Mesothelial cell of epicardium (in vitro differentiated cells): ENCODE measurements around the gene IPCEF1. TPM values are rescaled to one million over a fixed set of nuclear protein-coding genes. Genes with fewer than 3 reads are reported as not detected.

Experiments
- DNase-seq, 2 experiments: peaks; one replicate each; pipeline ENCODE4 v3.0.0; 2021; ENCODE audit warnings: low spot score in 2 of 2; ENCODE audit not compliant: unreplicated experiment in 2 of 2
- H3K27ac Mint-ChIP-seq: 2 replicates; pipeline ENCODE4 v1.8.0; 2021; ENCODE audit warnings: mixed read lengths
- H3K27me3 Mint-ChIP-seq: 2 replicates; pipeline ENCODE4 v1.8.0; 2021; ENCODE audit warnings: low read depth, mixed read lengths
- H3K36me3 Mint-ChIP-seq: 2 replicates; pipeline ENCODE4 v1.8.0; 2021; ENCODE audit warnings: mixed read lengths
- H3K4me1 Mint-ChIP-seq: 2 replicates; pipeline ENCODE4 v1.8.0; 2021; ENCODE audit warnings: mixed read lengths
- H3K4me3 Mint-ChIP-seq: 2 replicates; pipeline ENCODE4 v1.8.0; 2021; ENCODE audit warnings: mild to moderate bottlenecking, moderate library complexity, mixed read lengths
- H3K9me3 Mint-ChIP-seq: 2 replicates; pipeline ENCODE4 v1.8.0; 2021; ENCODE audit warnings: mixed read lengths
- CTCF ChIP-seq: fragments of 200-600 bp; sonication (generic); IDR thresholded peaks from one replicate; pipeline ENCODE4 v1.5.0; 2021; ENCODE audit warnings: antibody characterized with exemption; ENCODE audit not compliant: unreplicated experiment
- total RNA-seq: library from RNA; stranded (reverse); gene quantifications from 3 replicates; pipeline ENCODE4 v1.2.1, GENCODE V29; 2021

Gene IPCEF1
- total RNA-seq, 1 donor from 2014 or later, result 0.76 TPM

- Mint-ChIP-seq H3K9me3 (no peaks in the 10 kb centered on the region), H3K27me3 (no peaks in the 10 kb centered on the region), H3K4me1 (peaks cover 12% of the 10 kb centered on the region), H3K27ac (no peak overlapping the region), H3K36me3 (no peaks in the 10 kb centered on the region), H3K4me3 (no peak overlapping the region)
- TF ChIP-seq CTCF, result no peak
- DNase-seq, result no peak
Measured at GRCh38 chr6:154218787-154219186, 137.8 kb downstream of the IPCEF1 start.

GRCh38 chr6:154218301-154218700 lies 138.3 kb downstream of the IPCEF1 start:
- no peaks in the 10 kb centered on the region for H3K9me3 Mint-ChIP-seq
- DNase-seq, result no peak

GRCh38 chr6:154213782-154214181 lies 142.8 kb downstream of the IPCEF1 start:
- Mint-ChIP-seq H3K4me1 (peaks cover 8% of the 10 kb centered on the region), H3K4me3 (no peak overlapping the region), H3K9me3 (no peaks in the 10 kb centered on the region), H3K27me3 (no peaks in the 10 kb centered on the region), H3K27ac (no peak overlapping the region), H3K36me3 (no peaks in the 10 kb centered on the region)
- TF ChIP-seq CTCF, result no peak
- no peak for DNase-seq

More at GRCh38 chr6:154218301-154218700, 138.3 kb downstream of the IPCEF1 start:
- no peak for TF ChIP-seq CTCF
- Mint-ChIP-seq H3K27ac (no peak overlapping the region), H3K36me3 (no peaks in the 10 kb centered on the region), H3K27me3 (no peaks in the 10 kb centered on the region), H3K4me3 (no peak overlapping the region), H3K4me1 (peaks cover 12% of the 10 kb centered on the region)

- H3K27me3 Mint-ChIP-seq, result no peaks in the 10 kb centered on the region
Measured at GRCh38 chr6:154210678-154211077, 145.9 kb downstream of the IPCEF1 start.

GRCh38 chr6:154209555-154209954 lies 147.0 kb downstream of the IPCEF1 start:
- Mint-ChIP-seq H3K27ac (no peak overlapping the region), H3K9me3 (no peaks in the 10 kb centered on the region), H3K36me3 (no peaks in the 10 kb centered on the region), H3K4me1 (no peaks in the 10 kb centered on the region), H3K27me3 (no peaks in the 10 kb centered on the region), H3K4me3 (no peak overlapping the region)
- no peak for TF ChIP-seq CTCF
- no peak for DNase-seq

More at GRCh38 chr6:154210678-154211077, 145.9 kb downstream of the IPCEF1 start:
- Mint-ChIP-seq H3K4me3 (no peak overlapping the region), H3K36me3 (no peaks in the 10 kb centered on the region), H3K4me1 (no peaks in the 10 kb centered on the region), H3K9me3 (no peaks in the 10 kb centered on the region), H3K27ac (no peak overlapping the region)
- DNase-seq, result no peak
- TF ChIP-seq CTCF, result no peak

GRCh38 chr6:154206996-154207395 lies 149.6 kb downstream of the IPCEF1 start:
- TF ChIP-seq CTCF, result no peak
- Mint-ChIP-seq H3K4me3 (no peak overlapping the region), H3K36me3 (no peaks in the 10 kb centered on the region), H3K27ac (no peak overlapping the region), H3K27me3 (no peaks in the 10 kb centered on the region), H3K4me1 (no peaks in the 10 kb centered on the region), H3K9me3 (peaks cover 1% of the 10 kb centered on the region)
- no peak for DNase-seq
